WERI-Rb-1 (cell line): ENCODE results near the gene SIGLEC5.
A peak's percentile ranks its signal among the peaks of the same experiment; 100 is the strongest.

ENCODE experiments used
- DNase-seq: peaks from one replicate; pipeline ENCODE4 v3.0.0-alpha.2; 2020
- H3K27ac ChIP-seq: fragments of 250-450 bp; sonication (Bioruptor Pico); 2 replicates; pipeline ENCODE4 v1.5.1; 2020; ENCODE audit warnings: mild to moderate bottlenecking, moderate library complexity
- H3K27me3 ChIP-seq: fragments of 250-450 bp; sonication (Bioruptor Pico); 2 replicates; pipeline ENCODE4 v1.5.1; 2021; ENCODE audit warnings: mild to moderate bottlenecking, low read depth, moderate library complexity; ENCODE audit not compliant: insufficient read depth, severe bottlenecking
- H3K36me3 ChIP-seq: fragments of 250-450 bp; sonication (Bioruptor Pico); 2 replicates; pipeline ENCODE4 v1.5.1; 2020; ENCODE audit warnings: mild to moderate bottlenecking, moderate library complexity
- H3K4me3 ChIP-seq: 2 replicates; pipeline ENCODE4 v1.5.1; 2011; ENCODE audit warnings: low read depth, mild to moderate bottlenecking, control low read depth, low read length
- H3K9me3 ChIP-seq: fragments of 250-450 bp; sonication (Bioruptor Pico); 2 replicates; pipeline ENCODE4 v1.5.1; 2021; ENCODE audit warnings: mild to moderate bottlenecking, moderate library complexity; ENCODE audit not compliant: severe bottlenecking
- TF ChIP-seq, protein P1 (sequence below): IDR thresholded peaks from 2 replicates; pipeline ENCODE4 v1.5.1; 2011; ENCODE audit warnings: low read depth, mild to moderate bottlenecking, control low read depth, inconsistent platforms, low read length

The SIGLEC5 gene

GRCh38 chr19:51637362-51637978, 7.3 kb upstream of the SIGLEC5 start:
- DNase-seq, result no peak
- peaks cover 11% of the 10 kb centered on the region for H3K9me3 ChIP-seq
- no peaks in the 10 kb centered on the region for H3K36me3 ChIP-seq
- no peak overlapping the region for H3K4me3 ChIP-seq
- peaks cover 75% of the 10 kb centered on the region for H3K27me3 ChIP-seq
- TF ChIP-seq, protein P1, sequence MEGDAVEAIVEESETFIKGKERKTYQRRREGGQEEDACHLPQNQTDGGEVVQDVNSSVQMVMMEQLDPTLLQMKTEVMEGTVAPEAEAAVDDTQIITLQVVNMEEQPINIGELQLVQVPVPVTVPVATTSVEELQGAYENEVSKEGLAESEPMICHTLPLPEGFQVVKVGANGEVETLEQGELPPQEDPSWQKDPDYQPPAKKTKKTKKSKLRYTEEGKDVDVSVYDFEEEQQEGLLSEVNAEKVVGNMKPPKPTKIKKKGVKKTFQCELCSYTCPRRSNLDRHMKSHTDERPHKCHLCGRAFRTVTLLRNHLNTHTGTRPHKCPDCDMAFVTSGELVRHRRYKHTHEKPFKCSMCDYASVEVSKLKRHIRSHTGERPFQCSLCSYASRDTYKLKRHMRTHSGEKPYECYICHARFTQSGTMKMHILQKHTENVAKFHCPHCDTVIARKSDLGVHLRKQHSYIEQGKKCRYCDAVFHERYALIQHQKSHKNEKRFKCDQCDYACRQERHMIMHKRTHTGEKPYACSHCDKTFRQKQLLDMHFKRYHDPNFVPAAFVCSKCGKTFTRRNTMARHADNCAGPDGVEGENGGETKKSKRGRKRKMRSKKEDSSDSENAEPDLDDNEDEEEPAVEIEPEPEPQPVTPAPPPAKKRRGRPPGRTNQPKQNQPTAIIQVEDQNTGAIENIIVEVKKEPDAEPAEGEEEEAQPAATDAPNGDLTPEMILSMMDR, result peak; percentile 33; the same call in 1 of the 2 replicates
- H3K27ac ChIP-seq, result no peak overlapping the region

DNA sequence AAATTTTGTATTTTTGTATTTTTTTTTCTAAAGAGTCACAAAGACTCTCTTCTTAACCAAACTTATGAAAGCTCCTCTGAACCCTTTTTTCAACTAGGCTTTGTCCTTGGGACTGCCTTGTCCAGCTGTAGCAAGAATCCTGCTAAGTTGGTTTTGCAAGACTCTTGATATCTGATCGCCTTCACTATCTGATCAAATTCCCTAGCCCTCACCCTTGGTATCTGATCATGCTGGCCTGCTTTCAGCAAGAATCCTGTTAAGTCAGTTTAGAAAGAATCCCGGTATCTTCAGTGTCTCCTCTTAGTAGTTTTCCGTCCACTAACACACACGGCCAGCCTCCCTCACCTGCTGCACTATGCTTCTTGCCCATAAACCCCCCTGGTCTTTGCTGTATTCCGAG, 1.9 kb upstream of the SIGLEC5 start:
- H3K27me3 ChIP-seq, result peaks cover 75% of the 10 kb centered on the region
- DNase-seq, result no peak
- H3K27ac ChIP-seq, result no peak overlapping the region
- no peak overlapping the region for H3K4me3 ChIP-seq
- H3K36me3 ChIP-seq, result no peaks in the 10 kb centered on the region
- H3K9me3 ChIP-seq, result peaks cover 9% of the 10 kb centered on the region
- TF ChIP-seq, protein P1, result no peak

DNA sequence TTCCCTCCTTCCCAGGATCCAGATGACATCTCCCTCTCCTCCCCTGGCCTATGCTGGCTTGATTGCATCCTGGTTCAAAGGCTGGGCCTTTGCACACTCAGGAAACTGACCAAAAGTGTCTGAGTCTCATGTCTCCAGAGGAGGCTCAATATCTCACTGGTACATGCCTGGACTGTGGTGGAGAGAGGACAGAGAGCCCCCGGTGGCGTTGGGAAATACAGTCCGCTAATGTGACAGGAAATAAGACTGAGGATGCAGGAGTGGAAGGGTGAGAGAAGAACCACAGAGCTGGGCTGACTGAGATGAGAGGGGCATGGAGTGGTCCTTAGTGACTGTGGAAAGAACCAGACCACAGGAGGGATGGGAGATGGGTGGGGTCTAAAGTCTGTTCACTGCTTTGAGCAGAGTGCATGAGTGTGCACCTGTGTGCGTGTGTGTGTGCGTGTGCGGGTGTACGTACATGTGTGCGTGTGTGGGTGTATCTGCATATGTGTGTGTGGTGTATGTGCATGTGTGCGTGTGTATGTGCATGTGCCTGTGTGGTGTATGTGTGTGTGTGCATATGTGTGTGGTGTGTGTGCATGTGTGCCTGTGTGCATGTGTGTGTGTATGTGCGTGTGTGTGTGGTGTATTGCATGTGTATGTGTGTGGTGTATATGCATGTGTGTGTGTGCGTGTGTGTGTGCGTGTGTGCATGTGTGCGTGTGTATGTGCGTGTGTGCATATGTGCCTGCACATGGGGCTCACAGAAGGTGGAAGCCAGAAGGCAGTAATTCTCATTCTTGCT, 1.9 kb downstream of the SIGLEC5 start:
- no peak for DNase-seq
- Histone ChIP-seq H3K9me3 (no peaks in the 10 kb centered on the region), H3K36me3 (no peaks in the 10 kb centered on the region), H3K27ac (no peak overlapping the region), H3K4me3 (no peak overlapping the region), H3K27me3 (peaks cover 87% of the 10 kb centered on the region)
- TF ChIP-seq, protein P1, result no peak

DNA sequence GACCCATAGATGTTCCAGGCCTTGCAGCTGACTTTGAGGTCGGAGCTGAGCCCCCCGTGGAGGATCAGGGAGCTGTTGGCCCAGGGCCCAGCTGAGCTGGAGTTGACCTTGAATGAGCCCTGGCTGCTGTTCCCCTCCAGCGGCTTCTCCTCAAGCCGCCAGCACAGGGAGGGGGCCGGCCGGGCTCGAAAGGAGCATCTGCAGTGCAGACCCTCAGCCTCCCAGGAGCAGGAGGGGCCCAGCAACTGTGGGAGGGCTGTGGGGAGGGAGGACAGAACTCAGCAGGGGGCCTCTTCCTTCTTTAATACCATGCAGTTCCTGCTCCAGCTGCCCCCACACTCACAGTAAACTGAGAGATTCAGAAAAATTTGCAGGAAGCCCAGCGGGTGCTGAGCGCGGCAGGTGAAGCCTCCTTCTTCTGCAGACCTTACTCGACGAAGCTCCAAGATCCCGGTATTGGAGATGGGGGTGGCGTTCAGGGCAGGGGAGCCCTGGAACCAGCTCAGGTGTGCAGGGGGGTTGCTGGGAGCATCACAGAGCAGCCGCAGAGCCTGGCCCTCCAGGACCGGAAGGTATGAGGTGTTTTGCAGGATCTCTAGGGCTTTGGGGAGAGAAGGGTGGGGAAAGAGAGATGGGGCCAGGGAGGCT, 2.6 kb downstream of the SIGLEC5 start:
- no peak for DNase-seq
- no peaks in the 10 kb centered on the region for H3K36me3 ChIP-seq
- H3K4me3 ChIP-seq, result no peak overlapping the region
- H3K27ac ChIP-seq, result no peak overlapping the region
- H3K27me3 ChIP-seq, result peaks cover 89% of the 10 kb centered on the region
- peaks cover 3% of the 10 kb centered on the region for H3K9me3 ChIP-seq
- TF ChIP-seq, protein P1, result no peak

DNA sequence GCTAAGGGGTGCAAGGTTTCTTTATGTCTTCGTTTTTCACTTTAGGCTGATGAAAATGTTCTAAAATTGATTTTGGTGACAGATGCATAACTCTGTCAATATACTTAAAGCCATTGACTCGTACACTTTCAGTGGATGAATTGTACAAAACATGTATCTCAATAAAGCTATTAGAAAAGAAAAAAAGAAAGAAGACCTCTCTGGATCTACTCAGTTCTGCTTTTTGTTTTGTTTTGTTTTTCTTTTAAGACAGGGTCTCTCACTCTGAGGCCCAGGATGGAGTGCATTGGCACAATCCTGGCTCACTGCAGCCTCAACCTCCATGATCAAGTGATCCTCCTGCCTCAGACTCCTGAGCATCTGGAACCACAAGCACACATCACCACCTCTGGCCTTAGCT, 3.5 kb downstream of the SIGLEC5 start:
- Histone ChIP-seq H3K4me3 (no peak overlapping the region), H3K36me3 (no peaks in the 10 kb centered on the region), H3K9me3 (peaks cover 5% of the 10 kb centered on the region), H3K27me3 (peaks cover 85% of the 10 kb centered on the region), H3K27ac (no peak overlapping the region)
- TF ChIP-seq, protein P1, result no peak
- no peak for DNase-seq
